SK-N-MC (cell line): ENCODE data around the gene TPMT.

Experiments used
- EZH2 ChIP-seq: fragments of 200-600 bp; sonication (generic); IDR thresholded peaks from one replicate; pipeline ENCODE4 v1.6.1; 2017; ENCODE audit warnings: antibody characterized with exemption
- POLR2AphosphoS5 ChIP-seq: IDR thresholded peaks from 2 replicates; pipeline ENCODE4 v1.6.1; 2012; ENCODE audit warnings: mild to moderate bottlenecking, low read depth, low read length, borderline replicate concordance

DNA sequence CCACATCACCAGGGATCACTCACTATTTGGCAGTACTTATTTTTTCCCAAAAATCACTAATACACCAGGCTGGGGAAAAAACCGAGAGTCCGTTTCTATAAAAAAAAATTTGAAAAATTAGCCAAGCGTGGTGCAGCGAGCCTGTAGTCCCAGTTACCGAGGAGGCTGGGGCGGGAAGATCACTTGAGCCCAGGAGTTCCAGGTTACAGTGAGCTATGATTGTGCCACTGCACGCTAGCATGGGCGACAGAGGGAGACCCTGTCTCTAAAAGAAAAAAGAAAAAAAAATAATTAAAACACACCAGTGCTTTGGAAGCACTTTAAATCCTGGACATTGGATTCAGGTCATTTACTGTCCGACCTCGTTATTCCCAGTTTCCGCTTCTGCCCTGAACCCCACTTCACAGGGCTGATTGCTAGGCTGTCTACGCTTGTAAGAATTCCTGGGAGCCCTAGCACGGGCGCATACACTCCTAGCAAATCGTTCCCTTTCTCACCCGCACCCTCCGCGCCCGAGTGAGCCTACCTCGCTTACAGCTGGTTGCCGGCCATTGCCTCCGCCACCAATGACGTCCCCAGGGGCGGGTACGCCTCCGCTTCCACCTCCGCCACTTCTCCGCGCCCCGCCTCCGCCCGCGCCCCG, at the start of gene TPMT:
- TF ChIP-seq EZH2 (no peak), POLR2AphosphoS5 (peak; percentile 71)
